T-helper 2 cell (primary cell): ENCODE results near the gene FIS1.
"Not testable (repeated sequence)": the region's sequence is repeated elsewhere in the genome, so short reads cannot be mapped to it uniquely, and the experiment has no call there.

ENCODE experiments used
- DNase-seq, 5 experiments: peaks; one replicate each; pipeline versions ENCODE4 v3.0.0 to v3.0.0-alpha.2; 2012 to 2022

The FIS1 gene

DNA sequence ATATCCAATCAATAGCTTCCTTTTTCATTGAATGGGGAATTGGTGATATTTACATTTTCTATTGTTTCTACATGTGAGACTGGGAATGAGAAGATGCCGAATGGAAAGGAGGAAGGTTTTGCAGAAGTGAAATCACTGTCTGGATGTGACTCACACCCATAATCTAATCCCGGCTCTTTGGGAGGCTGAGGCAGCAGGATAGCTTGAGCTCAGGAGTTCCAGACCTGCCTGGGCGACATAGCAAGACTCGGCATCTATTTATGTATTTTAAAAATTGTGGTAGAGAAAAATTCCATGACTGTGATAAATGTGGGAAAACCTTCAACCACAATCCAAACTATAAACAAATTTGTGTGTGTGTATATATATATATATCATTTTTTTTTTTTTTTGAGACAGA, 10.9 kb upstream of the FIS1 start:
- no peak for DNase-seq

DNA sequence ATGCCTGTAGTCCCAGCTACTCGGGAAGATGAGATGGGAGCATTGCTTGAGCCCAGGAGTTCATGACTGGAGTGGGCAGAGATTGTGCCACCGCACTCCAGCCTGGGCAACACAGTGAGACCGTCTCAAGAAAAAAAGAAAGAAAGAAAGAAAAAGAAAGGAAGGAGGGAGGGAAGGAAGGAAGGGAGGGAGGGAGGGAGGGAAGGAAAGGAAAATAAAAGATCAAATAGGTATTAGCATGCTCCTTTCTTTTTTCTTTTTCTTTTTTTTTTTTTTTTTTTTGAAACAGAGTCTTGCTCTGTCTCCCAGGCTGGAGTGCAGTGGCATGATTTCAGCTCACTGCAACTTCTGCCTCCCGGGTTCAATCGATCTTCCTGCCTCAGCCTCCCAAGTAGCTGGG, 8.3 kb upstream of the FIS1 start:
- not testable (repeated sequence) for DNase-seq

DNA sequence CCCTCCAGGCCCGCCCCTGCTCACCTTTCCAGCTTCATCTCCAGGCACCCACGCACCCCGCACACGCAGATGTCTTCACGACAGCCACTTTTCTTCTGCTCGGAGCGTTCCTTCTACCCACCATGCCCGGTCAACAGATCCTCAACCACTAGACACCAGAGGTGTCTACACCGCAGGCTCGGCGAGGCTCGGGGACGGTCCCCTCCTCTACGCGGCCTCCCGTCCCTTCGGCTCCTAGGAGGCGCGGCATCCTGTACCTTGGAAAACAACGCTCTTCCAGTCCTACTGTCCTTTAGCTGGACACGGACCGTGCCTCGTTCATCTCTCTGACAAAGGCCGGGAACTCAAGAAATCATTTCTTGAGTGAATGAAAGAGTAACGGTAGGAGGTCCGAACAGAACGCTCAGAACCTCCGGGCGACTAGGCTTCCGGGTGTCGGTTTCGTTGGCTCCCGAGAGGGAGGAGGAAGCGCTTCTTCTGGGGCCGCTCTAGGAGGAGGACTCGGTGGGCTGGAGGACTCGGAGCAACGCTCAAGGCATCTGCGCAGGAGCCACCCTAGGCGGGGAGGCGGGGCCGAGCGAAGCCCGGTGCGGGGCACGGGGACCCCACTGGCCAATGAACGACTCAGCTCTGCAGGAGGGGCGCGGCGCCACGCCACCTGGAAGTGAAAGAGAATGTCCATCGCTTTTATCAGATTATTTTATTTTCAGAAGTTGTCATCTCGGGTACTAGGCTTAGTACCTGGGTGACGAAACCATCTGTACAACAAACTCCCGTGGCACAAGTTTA, 7.2 kb upstream of the FIS1 start:
- peak; percentile 95 to 99 (median 98) for DNase-seq

DNA sequence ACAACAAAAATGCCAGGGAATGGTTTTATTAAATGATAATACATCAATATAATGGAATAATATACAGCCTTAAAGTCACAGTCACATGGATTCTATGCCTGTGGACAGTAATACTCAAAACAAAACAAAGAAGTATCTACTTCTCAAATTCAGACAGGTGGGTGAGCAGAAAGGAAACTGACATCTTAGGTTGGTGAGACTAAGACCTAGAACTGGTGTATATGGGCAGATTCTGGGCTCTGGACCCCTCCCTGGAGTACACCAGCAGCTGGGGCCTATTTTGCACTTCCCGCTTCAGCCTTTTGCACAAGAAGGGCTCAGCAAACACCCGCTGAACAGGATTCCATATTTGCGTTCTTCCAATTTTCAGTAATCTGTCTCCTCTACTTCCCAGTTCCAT, 5.4 kb upstream of the FIS1 start:
- DNase-seq: no peak

DNA sequence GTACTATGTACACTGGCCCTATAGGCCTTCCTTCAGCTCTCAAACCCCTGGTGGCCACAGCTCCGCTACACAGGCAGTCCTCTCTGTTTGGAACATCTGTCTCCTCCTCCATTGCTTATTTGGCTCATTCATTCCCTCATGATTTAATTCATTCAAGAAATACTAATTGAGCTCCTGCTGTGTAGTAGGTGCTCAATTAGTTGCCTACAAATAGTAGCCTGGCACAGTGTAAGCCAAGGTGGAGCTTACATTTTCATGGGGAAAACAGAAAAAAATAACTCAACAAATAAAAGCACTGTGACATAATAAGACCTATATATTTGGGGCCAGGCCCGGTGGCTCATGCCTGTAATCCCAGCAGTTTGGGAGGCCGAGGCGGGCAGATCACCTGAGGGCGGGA, 3.4 kb upstream of the FIS1 start:
- no peak for DNase-seq

DNA sequence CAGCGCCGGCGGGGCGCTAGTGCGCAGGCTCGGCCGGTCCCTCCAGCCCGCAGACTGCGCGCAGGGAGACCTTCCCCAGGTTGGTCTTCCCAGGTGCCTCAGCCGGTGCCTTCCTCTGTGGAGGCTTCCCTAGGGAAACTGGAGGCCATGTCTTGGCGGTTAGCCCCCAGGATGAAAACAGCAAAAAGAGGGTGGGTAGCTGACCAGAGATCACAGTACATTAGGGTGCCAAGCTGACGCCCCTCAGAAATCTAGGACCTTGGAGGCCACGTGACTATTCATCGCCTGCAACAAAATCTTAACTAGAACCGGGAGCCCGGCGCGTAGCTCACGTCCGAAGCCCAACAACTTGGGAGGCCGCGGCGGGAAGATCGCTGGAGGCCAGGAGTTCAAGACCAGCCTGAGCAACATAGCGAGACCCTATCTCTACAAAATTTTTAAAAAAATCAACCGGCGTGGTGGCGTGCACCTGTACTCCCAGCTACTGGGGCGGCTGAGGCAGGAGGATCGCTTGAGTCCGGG, 327 bp upstream of the FIS1 start:
- DNase-seq: no peak

DNA sequence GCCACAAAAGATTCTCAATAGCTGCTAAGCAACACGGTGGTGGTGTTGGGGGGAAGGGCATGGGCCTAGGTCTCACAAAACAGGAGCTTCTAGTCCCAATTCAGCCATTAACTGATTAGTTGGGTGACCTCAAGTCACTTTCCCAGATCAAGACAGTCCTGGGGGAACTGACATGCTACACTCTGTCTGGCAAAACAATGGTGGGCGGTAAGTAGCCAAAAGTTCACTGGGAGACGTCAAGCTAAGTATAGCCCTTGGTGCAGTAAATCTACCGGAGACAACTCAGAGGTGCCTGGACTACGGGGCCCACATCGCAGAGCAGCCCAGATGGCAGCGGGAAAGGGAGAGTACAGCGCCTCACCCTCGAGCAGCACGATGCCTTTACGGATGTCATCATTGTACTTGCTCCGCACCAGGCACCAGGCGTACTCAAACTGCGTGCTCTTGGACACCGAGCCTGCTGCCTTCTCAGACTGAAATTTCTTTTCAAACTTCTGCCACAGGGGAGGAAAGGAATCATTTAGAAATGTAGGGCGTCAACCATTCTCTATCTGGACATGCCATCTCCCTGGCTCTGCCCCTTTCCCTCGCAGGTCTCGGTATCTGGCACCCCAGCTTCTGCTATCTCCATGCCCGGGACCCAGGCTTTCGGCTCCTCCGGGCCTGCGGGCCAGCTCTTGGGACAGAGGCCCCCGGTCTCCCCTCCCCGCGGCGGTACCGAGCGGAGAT, 1.1 kb downstream of the FIS1 start:
- no peak for DNase-seq

DNA sequence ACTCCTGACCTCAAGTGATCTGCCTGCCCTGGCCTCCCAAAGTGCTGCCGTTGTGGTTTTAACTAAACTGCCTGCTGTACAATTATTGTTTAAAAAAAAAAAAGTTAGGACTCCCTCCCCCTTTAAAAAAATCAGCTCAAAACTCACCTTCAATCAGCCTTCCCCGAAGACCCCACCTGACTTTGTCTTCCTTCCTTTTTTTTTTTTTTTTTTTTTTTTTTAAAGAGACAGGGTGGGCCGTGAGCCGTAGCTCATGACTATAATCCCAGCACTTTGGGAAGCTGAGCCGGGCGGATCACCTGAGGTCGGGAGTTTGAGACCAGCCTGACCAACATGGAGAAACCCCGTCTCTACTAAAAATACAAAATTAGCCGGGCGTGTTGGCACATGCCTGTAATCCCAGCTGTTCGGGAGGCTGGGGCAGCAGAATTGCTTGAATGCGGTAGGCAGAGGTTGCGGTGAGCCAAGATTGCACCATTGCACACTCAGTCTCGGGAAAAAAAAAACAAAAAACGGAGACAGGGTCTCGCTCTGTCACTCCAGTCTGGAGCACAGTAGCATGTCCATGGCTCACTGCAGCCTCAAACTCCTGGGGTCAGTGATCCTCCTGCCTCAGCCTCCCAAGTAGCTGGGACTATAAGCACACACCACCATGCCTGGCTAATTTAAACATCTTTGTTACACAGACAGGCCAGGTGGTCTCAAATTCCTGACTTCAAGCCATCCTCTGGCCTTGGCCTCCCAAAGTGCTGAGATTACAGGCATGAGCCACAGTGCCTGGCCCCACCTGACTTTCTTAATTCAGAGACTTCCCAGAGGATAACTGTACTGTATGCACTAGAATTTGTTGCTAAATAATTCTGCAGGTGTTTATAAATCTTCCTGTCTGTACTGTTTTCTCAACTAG, 3.2 kb downstream of the FIS1 start:
- no peak for DNase-seq

DNA sequence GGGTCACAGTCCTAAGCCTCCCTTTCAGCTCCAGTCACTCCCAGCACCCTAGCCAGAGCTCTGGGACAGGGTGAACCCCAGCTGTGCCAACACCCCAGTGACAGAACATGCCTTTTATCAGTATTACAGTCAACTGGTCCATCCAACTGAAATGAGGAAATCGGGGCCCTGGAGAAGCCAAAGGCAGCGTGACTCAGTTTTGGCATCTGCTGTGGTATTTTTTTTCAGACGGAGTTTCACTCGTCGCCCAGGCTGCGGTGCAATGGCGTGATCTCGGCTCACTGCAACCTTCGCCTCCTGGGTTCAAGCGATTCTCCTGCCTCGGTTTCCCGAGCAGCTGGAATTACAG, 3.9 kb downstream of the FIS1 start:
- no peak for DNase-seq

DNA sequence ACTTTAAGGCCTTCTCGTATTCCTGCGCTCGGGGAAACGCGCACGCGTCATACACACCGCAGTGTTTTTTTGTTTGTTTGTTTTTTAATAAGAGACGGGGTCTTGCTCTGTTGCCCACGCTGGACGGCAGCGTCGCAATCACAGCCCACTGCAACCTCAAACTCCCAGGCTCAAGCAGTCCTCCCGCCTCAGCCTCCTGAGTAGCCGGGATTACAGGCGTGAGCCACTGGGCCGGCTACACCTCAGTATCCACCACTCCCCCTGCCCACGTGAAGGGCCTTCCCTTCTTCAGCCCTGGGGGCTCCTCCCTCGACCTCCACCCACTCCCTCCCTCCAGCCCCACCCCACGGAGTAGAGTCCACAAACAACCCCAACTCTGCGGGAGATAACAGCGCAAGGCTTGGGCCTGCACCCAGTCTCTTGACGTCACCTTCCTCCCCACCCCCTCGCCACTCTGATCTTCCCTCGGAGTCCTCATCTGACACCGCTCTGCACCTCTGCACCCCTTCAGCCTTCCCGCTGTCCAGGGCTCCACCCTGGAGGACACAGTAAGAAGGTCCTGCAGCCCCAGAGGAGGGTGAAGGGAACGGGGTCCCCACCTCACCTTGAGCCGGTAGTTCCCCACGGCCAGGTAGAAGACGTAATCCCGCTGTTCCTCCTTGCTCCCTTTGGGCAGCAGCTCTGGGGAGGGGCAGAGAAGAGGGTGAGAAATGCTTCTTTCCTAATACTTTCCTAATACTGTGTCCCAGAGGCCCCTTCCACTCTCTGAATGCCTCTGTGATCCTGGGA, 4.5 kb downstream of the FIS1 start:
- no peak for DNase-seq

DNA sequence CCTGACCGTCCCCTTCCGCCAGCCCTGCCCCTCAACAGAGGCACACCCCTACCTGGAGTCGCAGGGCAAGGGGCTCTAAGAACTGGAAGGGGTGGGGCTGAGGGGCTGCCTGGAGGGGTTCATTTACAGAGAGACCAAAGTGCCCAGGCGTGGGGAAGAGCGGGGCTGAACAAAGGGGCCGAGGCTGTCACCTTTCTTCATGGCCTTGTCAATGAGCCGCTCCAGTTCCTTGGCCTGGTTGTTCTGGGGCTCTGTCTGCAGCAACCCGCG, 5.0 kb downstream of the FIS1 start:
- DNase-seq: no peak

DNA sequence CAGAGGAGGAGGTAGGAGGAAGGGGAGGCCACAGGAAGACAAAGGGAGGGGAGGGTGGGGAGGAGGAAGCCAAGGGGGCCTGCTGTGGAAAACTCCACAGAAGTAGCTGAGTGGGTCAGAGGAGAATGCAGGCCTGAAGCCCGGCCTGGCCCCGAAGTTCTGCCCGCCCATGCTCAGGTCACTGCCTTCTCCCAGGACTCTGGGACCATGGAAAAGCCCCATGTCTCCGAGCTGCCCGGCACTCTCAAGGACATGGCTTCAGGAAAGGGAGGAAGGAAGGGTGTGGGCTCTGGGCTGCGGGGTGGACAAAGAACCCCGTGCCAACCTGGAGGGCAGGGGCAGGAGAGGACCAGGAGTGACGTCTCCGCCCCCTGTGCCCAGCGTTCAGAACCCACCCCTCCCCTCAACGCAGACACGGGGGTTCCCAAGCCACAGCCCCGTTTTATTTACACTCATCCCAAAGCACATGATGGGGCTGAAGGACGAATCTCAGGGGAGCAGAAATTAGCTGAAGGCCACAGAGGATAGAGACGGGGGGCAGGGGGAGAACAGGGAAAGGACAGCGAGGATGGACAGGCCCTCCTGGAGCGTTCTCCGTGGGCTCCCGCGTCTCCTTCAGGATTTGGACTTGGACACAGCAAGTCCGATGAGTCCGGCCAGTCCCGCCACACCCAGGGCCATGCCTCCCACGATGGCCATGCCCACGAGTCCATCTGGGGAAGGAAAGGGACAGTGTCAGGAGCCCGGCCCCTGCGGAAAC, 5.5 kb downstream of the FIS1 start:
- no peak for DNase-seq

DNA sequence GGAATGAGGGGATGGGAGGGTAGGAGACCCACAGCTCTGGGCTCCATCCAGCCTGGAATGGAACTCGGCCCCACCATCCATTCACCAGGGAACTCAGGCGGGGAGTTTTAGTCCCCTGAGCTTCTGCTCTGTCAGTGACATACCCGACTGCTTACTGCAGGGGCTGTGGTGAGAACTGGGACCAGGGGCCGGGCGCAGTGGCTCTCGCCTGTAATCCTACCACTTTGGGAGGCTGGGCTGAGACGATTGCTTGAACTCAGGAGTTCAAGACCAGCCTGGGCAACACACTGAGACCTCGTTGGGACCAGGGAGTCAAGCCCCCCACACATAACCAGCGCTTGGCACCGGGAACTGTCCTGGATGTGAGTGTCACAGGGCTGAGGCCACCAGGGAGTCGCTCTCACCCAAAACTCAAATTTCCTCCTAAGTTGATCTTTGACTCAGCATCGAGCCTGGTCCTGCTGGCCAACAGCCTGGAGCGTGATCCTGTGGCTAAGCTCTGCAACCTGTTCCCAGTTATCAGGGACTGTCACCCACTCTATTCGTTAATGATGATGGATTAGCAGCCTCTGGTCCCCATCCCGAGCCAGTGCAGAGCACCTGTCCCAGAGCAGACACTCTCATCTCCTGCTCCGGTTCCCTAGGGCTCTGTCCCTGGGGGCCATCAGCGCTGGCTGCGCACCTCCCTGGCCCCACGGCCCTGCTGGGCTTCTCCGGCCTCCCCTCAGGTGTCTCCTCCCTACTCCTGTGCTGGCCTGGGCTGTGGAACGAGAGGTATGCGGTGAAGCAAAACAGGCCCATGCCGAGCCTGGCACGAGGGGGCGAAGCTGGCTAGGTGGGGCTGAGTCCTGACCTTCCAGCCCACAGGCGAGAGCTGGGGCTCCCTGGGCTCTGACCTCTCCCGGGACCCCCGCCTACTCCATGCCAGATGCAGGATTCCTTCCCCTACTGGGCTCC, 6.4 kb downstream of the FIS1 start:
- DNase-seq: no peak

DNA sequence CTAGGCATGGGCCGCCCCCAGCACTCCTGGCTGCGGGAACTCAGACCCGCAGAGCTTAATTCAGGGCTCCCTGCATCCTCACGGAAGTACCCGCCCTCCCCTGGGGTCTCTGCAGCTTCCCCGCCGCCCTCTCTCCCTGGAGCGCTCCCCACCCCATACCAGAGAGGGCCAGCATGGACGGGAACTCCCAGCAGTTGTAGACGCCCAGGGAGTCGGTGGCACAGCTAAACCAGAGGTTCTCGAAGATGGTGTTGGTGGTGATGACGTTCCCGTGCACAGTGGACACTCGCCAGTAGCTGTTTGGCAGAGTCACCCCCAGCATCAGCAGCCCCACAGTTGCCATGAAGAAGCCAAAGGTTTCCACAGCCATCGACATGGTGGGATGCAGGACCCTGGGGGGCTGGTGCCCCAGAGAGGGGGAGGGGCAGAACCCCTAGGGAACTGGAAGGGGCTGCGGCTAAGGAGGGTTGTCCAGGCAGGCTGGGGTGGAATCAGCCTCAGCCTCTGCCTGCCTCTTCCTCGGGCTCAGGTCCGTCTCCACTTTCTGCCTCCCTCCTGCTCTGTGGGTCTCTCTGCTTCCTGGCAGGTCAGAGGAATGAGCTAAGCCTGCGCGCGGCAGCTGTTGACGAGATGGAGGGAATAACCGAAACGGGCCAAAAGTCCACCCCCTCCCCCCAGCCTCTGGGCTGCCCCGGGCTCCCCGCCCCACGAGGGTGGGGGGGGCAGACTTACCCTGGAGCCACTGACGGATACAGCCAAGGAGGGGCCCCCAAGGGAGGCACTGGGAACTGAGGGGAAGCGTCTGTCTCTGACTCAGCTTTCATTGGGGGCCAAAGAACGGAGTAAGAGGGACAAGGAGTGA, 7.4 kb downstream of the FIS1 start, which contains the start of gene CLDN15:
Gene CLDN15, minus strand, starts transcription at position 597 of the 862 bp plus-strand sequence. Its CDS starts 221 bp downstream, at position 376.
- DNase-seq: no peak

DNA sequence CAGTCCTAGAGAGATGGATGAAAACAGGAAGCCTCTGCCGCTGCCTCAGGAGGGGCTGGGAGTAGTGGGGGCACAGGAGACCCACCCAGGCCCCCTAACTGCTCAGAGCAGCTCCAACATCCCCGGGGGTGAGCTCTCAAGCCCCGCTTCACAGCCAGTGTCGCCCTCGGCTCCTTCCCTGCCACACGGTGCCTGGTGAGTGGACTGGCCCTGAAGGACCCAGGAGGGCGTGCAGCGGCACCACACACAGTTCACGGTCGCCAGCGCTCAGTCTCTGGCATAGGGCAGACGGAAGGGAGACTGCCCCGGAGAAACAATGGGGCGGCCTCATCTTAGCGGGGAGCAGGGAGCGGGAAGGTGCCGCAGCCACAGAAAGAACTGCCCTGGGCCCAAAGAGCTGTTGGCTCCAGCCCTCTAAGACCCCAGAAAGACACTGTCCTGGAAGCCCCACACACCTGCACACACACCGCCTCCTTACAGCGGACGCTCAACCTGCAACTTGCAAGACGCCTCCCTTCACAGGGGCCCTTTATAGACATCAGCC, 8.5 kb downstream of the FIS1 start:
- no peak for DNase-seq

DNA sequence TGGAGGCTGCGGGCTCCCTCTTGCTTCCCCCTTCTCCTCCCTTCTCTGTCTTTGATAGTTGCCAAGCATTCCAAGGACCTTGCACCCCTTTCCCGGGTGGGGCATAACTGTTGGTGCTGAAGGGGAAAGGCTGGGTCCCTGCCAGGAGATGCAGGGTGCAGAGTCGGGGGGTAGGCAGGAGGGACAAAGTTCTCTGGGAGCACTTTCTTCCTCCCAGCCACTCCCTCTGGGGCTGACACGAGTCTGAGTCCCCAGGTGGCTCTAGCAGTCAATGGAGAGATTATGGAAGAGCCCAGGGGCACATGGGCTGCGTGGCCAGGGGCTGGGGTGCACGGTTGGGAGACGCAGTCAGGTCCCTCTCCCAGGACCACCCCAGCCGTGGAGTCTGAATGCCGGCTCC, 9.4 kb downstream of the FIS1 start:
- no peak for DNase-seq

DNA sequence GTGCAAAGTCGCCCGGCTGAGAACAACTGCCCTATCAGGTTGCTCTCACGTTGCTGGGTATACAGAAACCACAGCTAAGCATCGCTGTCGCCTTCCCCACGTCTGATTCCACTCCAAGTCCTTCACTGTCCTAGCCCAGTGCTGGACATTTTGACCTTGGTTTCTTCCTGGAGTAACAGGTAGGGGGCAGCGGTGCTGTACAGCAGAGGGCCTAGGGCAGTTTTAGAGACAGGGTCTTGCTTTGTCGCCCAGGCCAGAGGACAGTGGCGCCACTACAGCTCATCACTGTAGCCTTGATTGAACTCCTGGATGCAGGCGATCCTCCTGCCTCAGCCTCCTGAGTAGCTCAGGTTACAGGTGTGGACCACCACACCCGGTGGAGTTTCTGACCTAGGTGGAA, 9.8 kb downstream of the FIS1 start:
- DNase-seq: no peak

DNA sequence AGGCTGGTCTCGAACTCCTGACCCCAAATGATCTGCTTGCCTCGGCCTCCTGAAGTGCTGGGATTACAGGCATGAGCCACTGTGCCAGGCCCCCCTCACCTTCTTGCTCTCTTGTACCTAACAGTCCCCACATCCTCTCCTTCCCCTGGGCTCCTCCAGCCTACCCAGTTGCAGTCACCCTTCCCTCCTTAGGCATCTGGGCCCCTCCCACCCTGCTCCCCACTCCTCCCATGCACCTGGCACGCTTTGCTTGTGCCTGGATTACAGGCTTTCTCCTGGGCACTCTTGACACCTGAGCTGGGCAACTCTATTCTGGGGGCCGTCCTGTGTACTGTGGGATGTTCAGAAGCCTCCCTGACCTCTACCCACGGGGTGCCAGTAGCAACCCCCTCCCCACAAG, 10.2 kb downstream of the FIS1 start:
- DNase-seq: no peak

DNA sequence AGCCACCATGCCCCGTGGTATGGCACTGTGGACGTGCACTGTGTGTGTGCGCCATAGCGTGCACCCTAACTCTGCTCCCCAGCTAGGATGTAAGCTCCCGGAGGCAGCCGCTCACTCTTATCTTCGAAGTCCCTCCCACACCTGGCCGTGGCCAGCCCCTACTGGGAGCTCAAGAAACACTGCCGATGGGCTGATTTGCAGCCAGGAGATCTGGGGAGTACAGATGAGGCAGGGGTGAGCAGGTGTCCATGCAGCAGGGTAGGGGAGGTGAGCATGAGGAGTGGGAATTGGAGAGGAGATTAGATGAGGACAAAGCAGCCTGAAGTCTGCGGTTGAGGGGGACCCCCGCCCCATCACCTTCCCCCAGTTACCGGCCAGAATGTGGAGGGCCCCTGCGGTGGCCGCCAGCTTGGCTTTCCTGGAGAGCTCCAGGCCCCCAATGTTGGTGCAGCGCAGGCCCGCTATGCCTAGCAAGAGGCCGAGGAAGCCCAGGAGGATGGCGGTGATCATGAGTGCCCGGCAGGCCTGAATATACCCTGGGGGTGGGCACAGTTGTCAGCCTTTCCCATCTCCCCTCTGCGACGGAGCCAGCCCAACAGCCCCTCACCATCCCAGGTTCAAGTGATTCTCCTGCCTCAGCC, 10.9 kb downstream of the FIS1 start:
- no peak for DNase-seq
